PC-3 (cell line): ENCODE results near the gene STK32C.

Experiments used
- EZH2 ChIP-seq: fragments of 300-600 bp; sonication (generic); IDR thresholded peaks from one replicate; pipeline ENCODE4 v1.6.1; 2017; ENCODE audit warnings: antibody characterized with exemption, mild to moderate bottlenecking, low read length; ENCODE audit not compliant: unreplicated experiment
- EZH2phosphoT487 ChIP-seq: fragments of 300-600 bp; sonication (generic); IDR thresholded peaks from 2 replicates; pipeline ENCODE4 v1.6.1; 2018; ENCODE audit warnings: mild to moderate bottlenecking, antibody characterized with exemption, low read length, borderline replicate concordance
- TF ChIP-seq, protein P1 (sequence below): fragments of 300-600 bp; sonication (generic); conservative IDR thresholded peaks from 2 replicates; pipeline ENCODE4 v1.5.1; 2017; ENCODE audit warnings: antibody characterized with exemption, low read depth, mild to moderate bottlenecking, low read length

DNA sequence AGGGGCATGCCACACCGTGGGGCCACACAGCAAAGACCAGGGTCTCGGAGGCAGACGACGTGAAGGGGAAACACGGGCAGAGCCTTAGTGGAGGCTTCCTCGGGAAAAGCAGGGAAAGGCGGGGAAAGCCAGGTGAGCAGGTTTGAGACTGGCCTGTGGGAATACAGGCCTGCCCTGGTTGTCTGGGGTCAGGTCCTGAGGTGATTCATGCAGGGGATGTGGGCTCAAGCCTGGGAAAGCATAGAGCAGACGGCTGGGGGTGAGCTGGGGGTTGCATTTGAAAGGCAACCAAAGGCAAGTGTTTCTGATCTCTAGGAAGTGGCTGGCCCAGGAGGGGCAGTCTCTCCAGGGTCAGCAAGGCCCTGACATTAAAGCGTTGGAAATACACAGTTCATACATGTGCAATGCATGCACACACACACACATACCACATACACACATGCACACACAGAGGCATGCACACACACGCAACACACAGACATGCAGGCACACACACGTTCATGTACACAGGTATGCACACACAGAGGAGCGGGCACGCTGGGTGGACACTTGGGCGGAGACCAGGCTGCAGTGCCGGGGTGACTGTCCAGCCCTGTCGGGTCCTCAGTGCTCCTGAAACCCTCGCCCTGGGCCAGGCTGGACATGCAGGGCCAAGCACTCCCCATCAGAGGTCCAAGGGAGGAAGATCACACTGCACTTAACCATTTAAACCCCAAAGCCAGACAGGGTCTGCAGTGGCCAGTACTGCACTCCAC is 69.2 kb downstream of the STK32C start:
- TF ChIP-seq, protein P1, sequence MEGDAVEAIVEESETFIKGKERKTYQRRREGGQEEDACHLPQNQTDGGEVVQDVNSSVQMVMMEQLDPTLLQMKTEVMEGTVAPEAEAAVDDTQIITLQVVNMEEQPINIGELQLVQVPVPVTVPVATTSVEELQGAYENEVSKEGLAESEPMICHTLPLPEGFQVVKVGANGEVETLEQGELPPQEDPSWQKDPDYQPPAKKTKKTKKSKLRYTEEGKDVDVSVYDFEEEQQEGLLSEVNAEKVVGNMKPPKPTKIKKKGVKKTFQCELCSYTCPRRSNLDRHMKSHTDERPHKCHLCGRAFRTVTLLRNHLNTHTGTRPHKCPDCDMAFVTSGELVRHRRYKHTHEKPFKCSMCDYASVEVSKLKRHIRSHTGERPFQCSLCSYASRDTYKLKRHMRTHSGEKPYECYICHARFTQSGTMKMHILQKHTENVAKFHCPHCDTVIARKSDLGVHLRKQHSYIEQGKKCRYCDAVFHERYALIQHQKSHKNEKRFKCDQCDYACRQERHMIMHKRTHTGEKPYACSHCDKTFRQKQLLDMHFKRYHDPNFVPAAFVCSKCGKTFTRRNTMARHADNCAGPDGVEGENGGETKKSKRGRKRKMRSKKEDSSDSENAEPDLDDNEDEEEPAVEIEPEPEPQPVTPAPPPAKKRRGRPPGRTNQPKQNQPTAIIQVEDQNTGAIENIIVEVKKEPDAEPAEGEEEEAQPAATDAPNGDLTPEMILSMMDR: no peak
- no peak for TF ChIP-seq EZH2phosphoT487
- no peak for TF ChIP-seq EZH2
